T-helper 1 cell treated with Interleukin-12 subunit alpha and Interleukin-12 subunit beta and Interleukin-4 antibody, amounts not matched to agents 30 ng/mL and 1 ng/mL, for 36 hours (primary cell): Measurements from ENCODE around the gene HIRA. TPM values are rescaled to one million over a fixed set of nuclear protein-coding genes. Genes with fewer than 3 reads are reported as not detected.

Source experiments
- intact Hi-C: fragments of 100-400 bp; cut with micrococcal nuclease; formaldehyde crosslinking; loops from one replicate; pipeline ENCODE4 v1.15.1; 2024
- total RNA-seq: library from RNA; stranded (reverse); gene quantifications from 2 replicates; pipeline ENCODE4 v1.2.3, GENCODE V29; 2022

The HIRA gene
- total RNA-seq, 1 donor from 2014 or later = 46.5 TPM

- intact Hi-C loops = no loop called here
Observed at GRCh38 chr22:19393704-19394103, 37.8 kb downstream of the HIRA start.

DNA sequence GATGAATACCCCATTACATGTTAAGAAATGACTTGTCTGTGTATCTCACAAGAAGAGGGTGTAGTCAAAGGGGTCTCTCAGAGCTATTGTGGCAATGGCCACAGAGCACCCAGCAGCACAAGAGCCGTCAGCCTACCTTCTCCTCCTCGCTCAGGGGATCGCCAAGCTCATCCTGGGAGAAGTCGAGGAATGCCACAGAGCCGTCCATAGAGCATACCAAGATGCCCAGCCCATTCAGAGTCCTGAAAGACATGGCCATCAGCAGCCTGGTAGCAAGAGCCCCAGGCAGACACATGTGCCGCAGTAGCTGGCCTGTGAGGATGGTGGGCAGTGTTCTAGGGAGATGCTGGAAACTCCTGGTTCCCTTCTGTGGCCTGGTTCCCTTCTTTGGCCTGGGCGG lies 44.0 kb downstream of the HIRA start:
- intact Hi-C loops = no loop called here

GRCh38 chr22:19387038-19387437 lies 44.5 kb downstream of the HIRA start:
- intact Hi-C loops = no loop called here

DNA sequence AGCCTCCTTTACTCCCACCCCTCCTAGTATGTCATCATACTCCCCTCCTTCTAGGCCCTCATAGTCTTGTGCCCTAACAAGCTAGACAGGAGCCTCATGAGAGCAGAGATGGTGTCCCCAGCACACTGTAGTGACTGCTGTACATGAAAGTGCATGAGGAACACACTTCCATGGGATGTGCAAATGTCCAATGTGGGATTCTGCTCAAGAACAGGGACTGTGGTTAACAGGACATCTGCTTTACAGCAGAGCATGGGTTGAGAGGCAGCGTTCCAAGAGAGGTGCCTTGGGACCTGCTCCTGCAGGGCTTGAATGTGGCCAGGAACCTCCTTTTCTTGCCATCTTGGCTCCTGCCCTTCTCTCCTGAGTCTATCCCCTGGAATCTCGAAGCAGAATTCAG lies 45.3 kb downstream of the HIRA start:
- intact Hi-C loops = no loop called here

GRCh38 chr22:19385221-19385906 lies 46.2 kb downstream of the HIRA start:
- intact Hi-C loops = no loop called here

DNA sequence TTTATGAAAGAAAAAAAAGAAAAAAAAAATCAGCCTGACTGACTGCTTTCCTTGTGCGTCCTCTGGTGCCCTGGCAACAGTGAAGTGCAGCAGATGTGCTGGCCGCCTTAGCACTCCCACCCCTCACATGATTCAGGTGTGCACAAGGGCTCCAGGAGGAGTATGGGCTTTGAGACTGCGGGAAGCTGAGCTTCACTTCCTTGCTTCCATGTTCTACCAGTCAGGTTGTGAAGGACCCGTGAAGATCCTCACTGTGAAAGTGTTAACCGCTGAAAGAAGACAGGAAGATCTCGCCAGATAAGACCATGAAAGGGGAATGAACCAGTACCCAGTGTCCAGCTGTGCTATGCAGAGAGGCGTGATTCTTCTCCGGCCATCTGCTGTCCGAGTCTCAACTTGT lies 48.2 kb downstream of the HIRA start:
- intact Hi-C loops = no loop called here

GRCh38 chr22:19382240-19382639 lies 49.3 kb downstream of the HIRA start:
- intact Hi-C loops = no loop called here

DNA sequence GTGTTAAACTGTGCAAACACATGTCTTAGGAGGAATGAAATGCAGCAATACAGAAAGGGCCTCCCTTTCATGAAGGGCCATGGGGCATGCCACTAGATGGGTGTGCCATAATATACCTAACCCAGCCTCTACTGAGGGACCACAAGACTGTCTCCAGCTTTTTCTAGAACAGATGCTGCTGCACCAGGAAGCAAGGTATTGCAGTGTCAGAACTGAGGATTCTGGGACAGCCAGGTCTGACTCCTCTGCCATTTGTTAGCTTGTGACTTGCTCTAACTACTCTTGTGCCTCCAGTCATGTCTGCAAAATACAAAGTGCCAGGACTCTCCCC lies 53.2 kb downstream of the HIRA start:
- intact Hi-C loops = no loop called here

GRCh38 chr22:19377565-19378343 lies 53.8 kb downstream of the HIRA start:
- intact Hi-C loops = no loop called here

GRCh38 chr22:19376971-19377370 lies 54.6 kb downstream of the HIRA start:
- intact Hi-C loops = no loop called here

DNA sequence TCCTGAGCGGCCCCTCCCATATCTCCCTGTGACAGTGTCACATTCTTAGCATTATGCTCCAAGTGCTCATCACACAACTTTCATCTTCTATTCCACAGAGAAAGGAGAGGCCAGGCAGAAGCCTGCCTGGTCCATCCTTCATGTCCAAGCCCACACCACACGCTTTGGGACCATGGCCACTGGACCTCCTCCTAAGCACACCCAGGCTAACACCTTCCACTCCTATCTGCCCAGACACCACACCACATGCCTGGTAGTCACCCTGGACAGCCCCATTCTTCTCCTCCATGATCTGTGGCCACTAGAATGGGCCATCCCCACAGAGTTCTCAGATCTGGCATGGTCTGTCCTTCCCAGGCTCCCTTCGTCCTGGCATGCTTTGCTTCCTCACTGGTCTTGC lies 55.3 kb downstream of the HIRA start:
- intact Hi-C loops = no loop called here

GRCh38 chr22:19375435-19375834 lies 56.1 kb downstream of the HIRA start:
- intact Hi-C loops = no loop called here

- intact Hi-C loops = no loop called here
Observed at GRCh38 chr22:19374410-19374809, 57.1 kb downstream of the HIRA start.

GRCh38 chr22:19373450-19373849 lies 58.1 kb downstream of the HIRA start:
- intact Hi-C loops = no loop called here

GRCh38 chr22:19371893-19372292 lies 59.6 kb downstream of the HIRA start:
- intact Hi-C loops = no loop called here

- intact Hi-C loops = loop anchor here (10.0 kb wide), 1 partner anchor 64 kb away; no protein-coding TSS in a partner anchor
Observed at GRCh38 chr22:19368876-19369275, 62.7 kb downstream of the HIRA start.

GRCh38 chr22:19367763-19368367 lies 63.7 kb downstream of the HIRA start:
- intact Hi-C loops = loop anchor here (10.0 kb wide), 1 partner anchor 63 kb away; no protein-coding TSS in a partner anchor

- intact Hi-C loops = loop anchor here (10.0 kb wide), 1 partner anchor 59 kb away; no protein-coding TSS in a partner anchor
Observed at GRCh38 chr22:19363541-19363940, 68.0 kb downstream of the HIRA start.

DNA sequence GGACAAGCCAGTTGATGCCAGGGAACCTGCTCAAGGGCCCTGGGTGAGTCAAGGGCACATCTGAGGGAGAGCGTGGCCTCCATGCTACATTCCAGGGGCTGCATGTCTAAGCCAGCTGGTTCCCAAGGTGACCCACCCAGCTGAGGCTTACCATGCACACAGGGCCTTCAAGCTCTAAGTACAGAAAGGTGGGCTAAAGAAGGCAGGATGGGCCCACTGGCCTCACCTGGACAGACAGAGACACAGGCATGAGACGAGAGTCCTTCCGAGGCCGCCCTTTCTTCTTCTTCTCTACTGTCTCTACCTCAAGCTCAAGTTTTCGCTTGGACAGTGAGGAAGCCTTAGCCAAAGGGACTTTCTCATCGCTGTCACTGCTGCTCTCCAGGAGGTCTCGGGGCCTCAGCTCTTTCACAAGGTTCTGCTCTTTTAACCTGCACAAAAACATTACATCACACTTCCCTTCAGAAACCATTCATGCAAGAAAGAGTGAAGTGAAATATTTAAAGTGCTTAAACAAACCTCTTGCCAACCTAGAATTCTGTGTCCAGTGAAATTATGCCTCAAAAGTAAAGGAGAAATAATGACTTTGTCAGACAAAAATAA lies 69.9 kb downstream of the HIRA start:
- intact Hi-C loops = loop anchor here (10.0 kb wide), 1 partner anchor 57 kb away; no protein-coding TSS in a partner anchor

DNA sequence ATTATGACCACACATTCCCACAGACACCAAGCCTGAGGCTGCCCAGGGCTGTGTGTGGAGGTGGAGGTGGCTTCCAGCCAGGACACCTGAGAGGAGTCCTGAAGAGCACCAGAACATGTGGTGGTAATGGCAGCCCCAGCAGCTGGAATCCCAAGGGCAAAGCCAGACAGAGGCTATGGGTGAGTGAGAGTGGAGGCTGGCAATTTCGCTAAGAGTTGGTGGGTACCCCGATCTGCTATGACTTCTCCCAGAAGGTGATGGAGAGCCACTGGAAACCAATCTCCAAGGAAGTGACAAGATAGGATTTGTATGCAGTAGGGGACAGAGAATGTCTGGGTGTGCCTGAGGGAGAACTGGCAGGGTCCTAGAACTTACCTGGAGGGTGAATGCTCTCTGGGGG lies 70.7 kb downstream of the HIRA start:
- intact Hi-C loops = loop anchor here (10.0 kb wide), 1 partner anchor 56 kb away; no protein-coding TSS in a partner anchor

GRCh38 chr22:19360300-19360792 lies 71.2 kb downstream of the HIRA start:
- intact Hi-C loops = loop anchor here (10.0 kb wide), 1 partner anchor 56 kb away; no protein-coding TSS in a partner anchor
